OCI-LY3 (cell line): ENCODE measurements around the gene CNTNAP2.

Experiments
- H2AFZ ChIP-seq: fragments of 200-600, 300-600 bp; shearing (Covaris generic); 2 replicates; pipeline ENCODE4 v1.6.0; 2014; ENCODE audit warnings: antibody characterized with exemption, low read depth, low read length
- H3K27ac ChIP-seq: fragments of 200-600, 300-600 bp; sonication (generic); 2 replicates; pipeline ENCODE4 v1.5.1; 2014; ENCODE audit warnings: mild to moderate bottlenecking, low read length, moderate library complexity, mixed read lengths
- H3K27me3 ChIP-seq: fragments of 200-600, 300-600 bp; sonication (generic); 2 replicates; pipeline ENCODE4 v1.6.1; 2014; ENCODE audit warnings: low read depth, low read length, mixed read lengths
- H3K36me3 ChIP-seq: fragments of 200-600, 300-600 bp; sonication (generic); replicated peaks from 2 replicates; pipeline ENCODE3; 2014; ENCODE audit warnings: low read depth, low read length, mixed read lengths
- H3K4me1 ChIP-seq: fragments of 300-600, 200-600 bp; sonication (generic); 2 replicates; pipeline ENCODE4 v1.6.1; 2014; ENCODE audit warnings: low read length, mixed read lengths
- H3K4me2 ChIP-seq: fragments of 200-600, 300-600 bp; sonication (generic); 2 replicates; pipeline ENCODE4 v1.6.1; 2014; ENCODE audit warnings: low read length, mixed read lengths
- H3K4me3 ChIP-seq: fragments of 300-600, 200-600 bp; sonication (generic); 2 replicates; pipeline ENCODE4 v1.5.1; 2014; ENCODE audit warnings: antibody characterized with exemption, mild to moderate bottlenecking, low read length, moderate library complexity
- H3K79me2 ChIP-seq: fragments of 300-600, 200-600 bp; shearing (Covaris generic); 2 replicates; pipeline ENCODE4 v1.6.1; 2014; ENCODE audit warnings: mild to moderate bottlenecking, low read length, mixed read lengths
- H3K9ac ChIP-seq: fragments of 300-600, 200-600 bp; shearing (Covaris generic); 2 replicates; pipeline ENCODE4 v1.6.0; 2014; ENCODE audit warnings: mild to moderate bottlenecking, low read length, moderate library complexity
- H3K9me3 ChIP-seq: fragments of 200-600, 300-600 bp; shearing (Covaris generic); 2 replicates; pipeline ENCODE4 v1.6.1; 2014; ENCODE audit warnings: low read length, mixed read lengths; ENCODE audit not compliant: insufficient read depth
- H4K20me1 ChIP-seq: fragments of 200-600, 300-600 bp; sonication (generic); 2 replicates; pipeline ENCODE4 v1.6.1; 2016; ENCODE audit warnings: low read length, mixed read lengths; ENCODE audit not compliant: insufficient read depth
- CTCF ChIP-seq: fragments of 200-600, 300-600 bp; sonication (generic); IDR thresholded peaks from 2 replicates; pipeline ENCODE4 v1.5.1; 2014; ENCODE audit warnings: antibody characterized with exemption, low read length, low read depth
- EZH2phosphoT487 ChIP-seq: fragments of 200-600 bp; shearing (Covaris generic); IDR thresholded peaks from 2 replicates; pipeline ENCODE4 v1.6.1; 2018; ENCODE audit warnings: antibody characterized with exemption, mixed run types, low read depth

CNTNAP2 gene

DNA sequence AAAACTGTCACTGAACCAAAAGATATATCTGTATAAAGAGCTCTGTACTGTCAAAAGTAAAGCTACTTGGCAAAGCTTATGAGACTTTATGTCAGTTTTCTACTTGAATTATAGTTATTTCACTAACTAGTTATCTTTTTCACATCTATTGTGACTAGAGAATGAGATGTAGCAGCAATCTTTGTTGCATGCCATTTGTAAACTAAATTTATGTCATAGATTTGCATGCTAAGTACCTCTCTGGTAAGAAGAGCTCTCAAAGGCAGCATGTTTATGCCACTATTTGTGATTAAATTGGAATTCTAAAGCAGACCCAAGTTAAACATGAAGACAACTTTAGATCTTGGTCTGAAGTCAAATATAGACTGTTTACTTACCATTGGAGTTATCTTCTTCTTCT lies 300.6 kb downstream of the CNTNAP2 start:
- Histone ChIP-seq H3K27ac (no peak overlapping the region), H3K9ac (no peak overlapping the region), H3K36me3 (no peaks in the 10 kb centered on the region), H3K4me2 (no peak overlapping the region), H3K79me2 (no peaks in the 10 kb centered on the region), H2AFZ (no peak overlapping the region), H3K9me3 (no peaks in the 10 kb centered on the region), H3K4me1 (no peaks in the 10 kb centered on the region), H3K27me3 (no peaks in the 10 kb centered on the region), H4K20me1 (no peaks in the 10 kb centered on the region), H3K4me3 (no peak overlapping the region)
- TF ChIP-seq CTCF (no peak), EZH2phosphoT487 (no peak)

- Histone ChIP-seq H4K20me1 (no peaks in the 10 kb centered on the region), H3K27me3 (no peaks in the 10 kb centered on the region), H3K4me1 (no peaks in the 10 kb centered on the region), H2AFZ (no peak overlapping the region), H3K4me3 (no peak overlapping the region), H3K27ac (no peak overlapping the region), H3K9ac (no peak overlapping the region), H3K9me3 (no peaks in the 10 kb centered on the region), H3K79me2 (no peaks in the 10 kb centered on the region), H3K4me2 (no peak overlapping the region), H3K36me3 (no peaks in the 10 kb centered on the region)
- TF ChIP-seq CTCF = no peak
- no peak for TF ChIP-seq EZH2phosphoT487
Measured at GRCh38 chr7:146423446-146423845, 306.8 kb downstream of the CNTNAP2 start.

DNA sequence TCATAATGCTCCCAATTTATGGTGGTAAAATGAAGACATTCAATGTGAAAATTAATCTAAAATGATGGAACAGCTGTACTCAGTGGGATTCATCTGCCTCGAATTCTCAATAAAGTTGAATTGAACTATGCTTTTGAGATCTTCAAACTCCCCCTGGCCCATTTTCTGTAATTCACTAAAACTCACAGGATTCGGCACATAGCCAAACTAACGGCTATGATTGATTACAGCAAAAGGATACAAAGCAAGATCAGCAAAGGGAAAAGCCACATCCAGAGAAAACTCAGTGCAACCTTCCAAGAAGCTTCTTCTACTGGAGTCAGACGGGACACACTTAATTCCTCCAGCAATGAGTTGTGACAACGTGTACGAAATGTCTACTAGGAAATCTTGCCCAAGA lies 307.5 kb downstream of the CNTNAP2 start:
- Histone ChIP-seq H3K4me3 (no peak overlapping the region), H3K27ac (no peak overlapping the region), H3K27me3 (no peaks in the 10 kb centered on the region), H2AFZ (no peak overlapping the region), H3K79me2 (no peaks in the 10 kb centered on the region), H3K4me1 (no peaks in the 10 kb centered on the region), H4K20me1 (no peaks in the 10 kb centered on the region), H3K9ac (no peak overlapping the region), H3K36me3 (no peaks in the 10 kb centered on the region), H3K4me2 (no peak overlapping the region), H3K9me3 (no peaks in the 10 kb centered on the region)
- no peak for TF ChIP-seq CTCF
- TF ChIP-seq EZH2phosphoT487 = no peak

GRCh38 chr7:146433501-146433900 lies 316.9 kb downstream of the CNTNAP2 start:
- no peaks in the 10 kb centered on the region for H3K79me2 ChIP-seq
- H3K4me3 ChIP-seq = no peak overlapping the region
- no peak overlapping the region for H3K9ac ChIP-seq
- no peaks in the 10 kb centered on the region for H3K27me3 ChIP-seq
- no peak overlapping the region for H3K27ac ChIP-seq
- no peak overlapping the region for H3K4me2 ChIP-seq
- H4K20me1 ChIP-seq = no peaks in the 10 kb centered on the region
- H3K9me3 ChIP-seq = no peaks in the 10 kb centered on the region
- H3K36me3 ChIP-seq = no peaks in the 10 kb centered on the region
- H2AFZ ChIP-seq = no peak overlapping the region
- no peaks in the 10 kb centered on the region for H3K4me1 ChIP-seq
- TF ChIP-seq CTCF (no peak), EZH2phosphoT487 (no peak)
